HG03045 (cell line): ENCODE results near the gene NECTIN1.

Experiments
- ATAC-seq: cut with Tn5 transposase; IDR thresholded peaks from one replicate; pipeline ENCODE4 v1.9.1; 2021; ENCODE audit warnings: mild to moderate bottlenecking, moderate library complexity; ENCODE audit not compliant: unreplicated experiment

NECTIN1 gene, protein sequence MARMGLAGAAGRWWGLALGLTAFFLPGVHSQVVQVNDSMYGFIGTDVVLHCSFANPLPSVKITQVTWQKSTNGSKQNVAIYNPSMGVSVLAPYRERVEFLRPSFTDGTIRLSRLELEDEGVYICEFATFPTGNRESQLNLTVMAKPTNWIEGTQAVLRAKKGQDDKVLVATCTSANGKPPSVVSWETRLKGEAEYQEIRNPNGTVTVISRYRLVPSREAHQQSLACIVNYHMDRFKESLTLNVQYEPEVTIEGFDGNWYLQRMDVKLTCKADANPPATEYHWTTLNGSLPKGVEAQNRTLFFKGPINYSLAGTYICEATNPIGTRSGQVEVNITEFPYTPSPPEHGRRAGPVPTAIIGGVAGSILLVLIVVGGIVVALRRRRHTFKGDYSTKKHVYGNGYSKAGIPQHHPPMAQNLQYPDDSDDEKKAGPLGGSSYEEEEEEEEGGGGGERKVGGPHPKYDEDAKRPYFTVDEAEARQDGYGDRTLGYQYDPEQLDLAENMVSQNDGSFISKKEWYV

DNA sequence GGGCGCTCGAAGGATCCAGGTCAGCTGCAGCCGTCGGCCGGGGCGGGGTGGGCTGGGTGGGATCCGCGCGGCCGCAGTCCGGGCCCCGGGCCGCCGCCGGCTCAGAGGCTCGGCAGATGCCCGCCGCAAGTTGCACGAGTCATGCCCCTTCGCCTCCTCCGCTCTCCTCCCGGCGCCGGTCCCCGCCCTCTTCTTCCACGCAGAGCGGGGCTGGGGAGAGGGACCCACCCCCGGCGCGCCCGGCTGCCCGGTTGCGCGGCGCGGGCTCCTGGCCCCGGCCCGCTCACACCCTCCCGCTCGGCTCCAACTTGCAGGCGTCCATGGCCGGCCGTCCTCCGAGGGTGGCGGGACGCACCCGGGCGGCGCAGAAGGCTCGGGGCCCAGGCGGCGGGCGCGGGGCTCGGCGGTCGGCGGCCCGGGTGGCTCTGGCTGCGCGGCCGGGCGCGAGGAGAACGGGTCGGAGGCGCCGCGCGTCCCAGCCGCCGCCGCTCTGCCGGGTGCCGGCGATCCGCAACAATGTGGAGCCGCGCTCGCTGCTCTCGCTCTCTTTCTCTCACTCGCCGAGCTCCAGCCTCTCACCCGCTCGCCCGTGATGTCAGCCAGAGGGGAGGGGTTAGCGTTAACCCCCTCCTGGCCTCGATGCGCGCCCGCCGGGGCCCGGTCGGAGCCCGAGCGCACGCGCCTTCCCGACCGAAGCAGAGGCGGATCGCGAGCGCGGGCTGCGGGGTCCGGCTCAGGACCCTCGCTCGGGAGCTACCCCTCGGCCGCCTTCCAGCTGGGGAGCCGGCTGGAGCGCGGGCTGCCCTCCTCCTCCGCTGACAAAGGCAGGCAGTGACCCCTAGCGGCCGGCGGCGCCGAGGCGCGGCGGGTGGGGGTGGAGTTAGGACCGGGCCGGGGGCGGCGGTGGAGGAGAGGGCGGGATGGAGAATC is at the start of gene NECTIN1:
NECTIN1 (minus strand) TSS at position 550 of the 930 bp plus-strand sequence. CDS start 647 bp downstream, outside the sequence.
- peak; percentile 78 for ATAC-seq

DNA sequence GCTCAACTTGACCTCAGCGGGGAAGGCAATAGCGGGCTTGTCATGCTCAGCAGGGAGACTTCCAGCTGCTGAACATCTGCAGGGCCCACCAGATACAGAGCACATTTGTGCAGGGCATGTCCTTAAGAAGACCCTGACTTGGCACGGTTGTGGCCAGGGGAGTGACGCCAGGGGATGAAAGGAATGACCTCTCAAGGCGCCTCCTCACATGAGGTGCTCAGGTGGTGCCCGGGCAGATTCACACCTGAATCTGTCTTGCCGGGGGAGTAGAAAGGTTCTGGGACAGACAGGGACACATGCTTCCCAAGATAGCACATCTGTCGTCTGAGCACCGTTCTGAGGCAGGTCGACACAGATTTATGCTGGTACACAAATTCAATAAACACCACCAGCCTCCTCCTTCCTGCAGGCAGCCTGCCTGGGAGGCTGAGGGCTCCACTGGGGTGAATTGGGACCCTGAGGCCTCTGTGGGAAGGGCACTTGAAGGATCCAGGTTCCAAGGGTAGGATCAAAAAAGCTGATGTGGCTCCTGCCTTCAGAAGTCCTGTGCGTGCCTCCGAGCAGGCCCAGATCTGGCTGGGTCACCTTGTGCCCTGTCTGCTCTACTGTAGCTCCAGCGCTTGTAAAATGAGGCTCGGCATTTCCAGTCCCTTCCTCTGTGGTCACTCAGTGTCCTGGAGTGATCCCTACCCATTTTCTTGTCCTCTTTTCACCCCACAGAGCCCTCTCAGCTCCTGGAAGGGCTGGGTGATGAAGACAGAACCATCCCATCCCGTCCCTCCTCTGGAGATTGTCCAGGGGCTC is 49.6 kb upstream of the NECTIN1 start:
- no peak for ATAC-seq

DNA sequence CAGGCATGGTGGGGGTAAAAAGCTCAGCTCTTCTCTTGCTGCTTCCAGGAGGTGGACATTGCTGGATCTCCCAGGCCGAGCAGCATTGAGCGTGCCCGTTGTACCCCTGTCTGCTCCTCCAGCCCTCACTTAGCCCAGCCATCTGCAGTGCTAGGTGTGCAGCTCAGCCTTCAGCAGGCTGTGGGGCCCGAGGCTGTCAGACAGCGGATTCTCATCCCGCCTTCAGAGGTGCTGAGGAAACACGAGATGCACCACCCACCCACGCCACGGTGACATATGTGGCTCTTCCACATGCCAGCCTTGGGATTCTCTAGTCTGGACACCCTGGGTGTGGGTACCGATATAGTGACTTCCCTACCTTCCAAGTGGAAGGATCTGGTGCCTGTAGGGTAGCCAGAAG is 48.9 kb upstream of the NECTIN1 start:
- ATAC-seq = no peak

DNA sequence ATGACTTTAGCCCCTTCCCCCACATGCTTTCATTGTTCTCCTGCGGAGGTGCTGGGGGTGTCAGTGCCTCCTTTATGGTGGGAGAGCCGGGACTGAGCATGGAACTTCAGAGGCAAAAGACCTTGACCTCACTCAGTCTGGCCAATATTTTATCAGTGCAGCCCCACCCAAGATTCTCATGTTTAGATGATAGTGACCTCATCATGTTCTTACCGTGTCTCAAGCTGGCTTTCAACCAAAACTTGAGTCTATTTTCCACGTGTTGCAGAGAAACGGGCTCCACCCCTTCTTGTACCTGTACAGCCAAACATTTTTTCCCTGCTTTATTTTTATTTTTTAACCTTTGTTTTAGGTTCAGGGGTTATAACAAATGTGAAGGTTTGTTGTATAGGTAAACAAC is 47.7 kb upstream of the NECTIN1 start:
- no peak for ATAC-seq

DNA sequence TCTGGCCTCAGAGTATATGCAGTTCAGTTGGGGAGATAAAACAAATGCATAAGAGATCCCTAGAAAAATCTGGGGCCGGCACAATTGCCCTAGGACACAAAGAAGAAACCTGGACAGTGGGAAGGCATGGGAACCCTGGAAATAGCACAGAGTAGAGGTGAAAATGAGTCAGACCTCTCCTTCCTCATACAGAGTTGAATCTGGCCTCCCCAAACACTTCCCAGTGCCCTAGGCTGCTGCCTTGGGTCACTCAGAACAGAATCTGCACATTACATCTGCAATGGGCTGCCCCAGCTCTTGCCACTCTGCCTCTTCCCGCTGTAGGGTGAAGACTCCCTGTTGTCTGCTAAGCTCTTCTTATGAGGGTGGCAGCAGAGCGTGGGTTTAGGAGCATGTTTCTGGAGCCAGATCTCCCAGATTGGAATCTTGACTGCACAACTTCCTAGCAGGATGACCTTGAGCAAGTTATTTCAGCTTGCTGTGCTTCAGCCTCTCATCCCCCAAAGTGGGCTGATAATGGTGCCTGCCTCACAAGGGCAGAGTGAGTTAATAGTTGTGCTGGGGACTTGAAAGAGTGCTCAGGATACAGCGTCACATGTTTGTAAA is 47.1 kb upstream of the NECTIN1 start:
- no peak for ATAC-seq

DNA sequence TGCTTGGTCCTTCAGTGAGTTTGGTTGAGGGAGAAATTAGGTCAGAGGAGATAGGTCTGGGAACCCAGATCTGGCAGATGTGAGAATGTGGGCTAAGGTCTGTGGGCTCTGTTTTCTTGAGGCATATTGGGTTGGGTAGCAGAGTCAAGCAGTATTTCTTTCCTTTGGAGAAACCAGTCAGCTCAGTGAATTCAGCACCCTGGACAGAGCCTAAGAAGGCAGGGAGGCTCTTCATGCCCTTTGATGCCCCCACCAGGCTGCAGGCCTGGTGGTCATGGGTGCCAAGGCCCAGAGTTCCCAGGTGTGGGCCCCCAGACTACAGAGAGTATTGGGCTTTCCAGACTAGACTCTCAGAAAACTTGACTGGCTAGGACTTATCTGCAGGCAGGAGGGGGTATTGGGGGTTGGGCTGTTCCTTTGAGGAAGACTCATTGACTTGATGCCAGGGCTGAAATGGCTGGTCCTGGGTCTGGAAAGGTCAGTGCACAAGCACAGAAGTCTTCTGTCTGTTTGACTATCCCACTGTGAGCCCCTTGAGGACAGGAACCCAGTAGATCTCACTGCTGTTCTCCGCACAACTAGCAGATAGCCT is 45.3 kb upstream of the NECTIN1 start:
- ATAC-seq = no peak

DNA sequence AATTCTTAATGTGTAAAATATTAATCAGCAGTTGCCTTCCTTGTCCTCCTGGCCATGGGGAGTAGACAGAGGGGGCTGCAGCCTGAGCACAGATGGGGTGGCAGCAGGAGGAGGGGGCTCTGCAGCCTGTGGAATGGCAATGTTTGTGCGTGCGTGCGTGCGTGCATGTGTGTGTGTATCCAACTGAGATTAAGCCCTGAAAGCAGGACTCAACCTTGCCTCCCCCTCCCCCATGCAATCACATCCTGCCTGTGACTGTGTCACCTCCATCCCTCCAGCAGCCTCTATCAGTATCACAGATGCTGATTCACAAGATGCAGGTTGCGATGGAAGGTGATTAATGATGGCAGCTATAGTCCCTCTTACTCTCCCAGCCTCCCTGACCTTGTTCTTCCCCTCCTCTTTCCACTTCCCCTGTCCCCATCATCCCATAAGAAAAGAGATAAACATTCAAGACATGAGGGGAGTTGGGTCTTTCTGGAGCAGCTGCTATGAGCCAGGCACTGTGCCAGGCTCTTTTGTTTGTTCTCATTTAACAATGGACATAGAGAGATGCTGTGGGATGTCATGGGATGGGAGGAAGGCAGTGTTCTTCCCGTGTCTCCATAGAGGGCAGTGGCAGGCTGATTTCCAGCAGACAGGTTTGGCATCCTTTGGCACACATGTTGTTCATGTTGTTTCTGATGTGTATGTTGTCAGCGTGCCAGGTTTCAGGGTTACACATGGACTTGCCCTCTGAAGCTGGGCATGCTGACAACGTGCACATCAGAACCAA is 43.8 kb upstream of the NECTIN1 start:
- ATAC-seq = no peak

DNA sequence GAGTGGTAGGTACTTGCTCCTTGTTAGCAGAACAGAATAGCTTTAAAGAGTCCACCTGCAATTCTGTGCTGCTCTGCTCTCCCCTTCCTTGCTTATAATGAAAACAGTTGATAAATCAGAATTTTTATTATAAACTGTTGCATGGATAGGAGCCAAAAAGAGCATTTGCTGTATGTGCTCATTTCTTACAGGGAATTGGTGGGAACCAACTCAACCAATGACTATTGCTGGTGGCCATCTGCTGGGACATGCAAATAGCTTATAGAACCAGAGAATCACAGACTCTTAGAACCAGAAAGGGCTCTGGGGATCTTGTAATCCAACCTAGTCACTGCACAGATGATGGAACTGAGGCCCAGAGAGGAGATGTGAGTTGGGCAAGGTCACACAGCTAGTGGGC is 43.1 kb upstream of the NECTIN1 start:
- ATAC-seq = no peak

DNA sequence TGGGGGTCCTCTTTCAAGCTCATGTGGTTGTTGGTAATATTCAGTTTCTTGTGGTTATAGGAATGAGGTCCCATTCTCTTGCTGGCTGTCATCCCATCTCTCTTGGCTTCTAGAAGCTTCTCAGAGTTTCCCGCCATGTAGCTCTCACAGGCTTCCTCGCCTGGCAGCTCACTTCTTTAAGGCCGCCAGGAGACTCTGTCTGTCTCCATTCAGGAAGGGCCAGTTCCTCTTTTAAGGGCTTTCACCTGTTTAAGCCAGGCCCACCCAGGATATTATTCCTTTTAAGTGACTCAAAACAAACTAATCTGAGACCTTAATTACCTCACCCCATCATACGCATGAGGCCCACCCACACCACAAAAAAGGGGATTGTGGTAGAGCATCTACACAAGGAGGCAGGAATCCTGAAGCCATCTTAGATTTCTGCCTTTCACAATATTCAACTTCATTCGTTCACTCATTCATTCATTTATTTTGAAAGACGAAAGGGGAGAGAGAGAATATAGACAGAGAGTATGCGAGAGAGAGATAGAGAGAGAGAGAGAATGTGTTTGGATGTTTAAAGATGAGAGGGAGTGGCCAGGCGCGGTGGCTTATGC is 42.3 kb upstream of the NECTIN1 start:
- ATAC-seq = no peak

DNA sequence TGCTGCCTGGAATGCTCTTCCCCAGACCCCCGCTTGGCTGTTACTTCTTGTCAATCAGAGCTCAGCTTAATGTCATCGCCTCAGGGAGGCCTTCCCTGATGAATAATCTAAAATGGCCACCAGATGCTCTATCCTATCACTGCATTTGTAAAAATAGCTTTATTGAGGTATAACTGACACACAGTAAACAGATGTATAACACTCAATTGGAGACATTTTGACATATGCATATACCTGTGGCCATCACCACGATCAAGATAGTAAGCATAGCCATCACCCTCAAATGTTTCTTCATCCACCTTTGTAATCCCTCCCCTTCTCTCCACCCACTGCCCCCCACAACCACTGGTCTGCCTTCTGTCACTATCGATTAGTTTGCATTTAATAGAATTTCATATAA is 36.6 kb upstream of the NECTIN1 start:
- no peak for ATAC-seq

DNA sequence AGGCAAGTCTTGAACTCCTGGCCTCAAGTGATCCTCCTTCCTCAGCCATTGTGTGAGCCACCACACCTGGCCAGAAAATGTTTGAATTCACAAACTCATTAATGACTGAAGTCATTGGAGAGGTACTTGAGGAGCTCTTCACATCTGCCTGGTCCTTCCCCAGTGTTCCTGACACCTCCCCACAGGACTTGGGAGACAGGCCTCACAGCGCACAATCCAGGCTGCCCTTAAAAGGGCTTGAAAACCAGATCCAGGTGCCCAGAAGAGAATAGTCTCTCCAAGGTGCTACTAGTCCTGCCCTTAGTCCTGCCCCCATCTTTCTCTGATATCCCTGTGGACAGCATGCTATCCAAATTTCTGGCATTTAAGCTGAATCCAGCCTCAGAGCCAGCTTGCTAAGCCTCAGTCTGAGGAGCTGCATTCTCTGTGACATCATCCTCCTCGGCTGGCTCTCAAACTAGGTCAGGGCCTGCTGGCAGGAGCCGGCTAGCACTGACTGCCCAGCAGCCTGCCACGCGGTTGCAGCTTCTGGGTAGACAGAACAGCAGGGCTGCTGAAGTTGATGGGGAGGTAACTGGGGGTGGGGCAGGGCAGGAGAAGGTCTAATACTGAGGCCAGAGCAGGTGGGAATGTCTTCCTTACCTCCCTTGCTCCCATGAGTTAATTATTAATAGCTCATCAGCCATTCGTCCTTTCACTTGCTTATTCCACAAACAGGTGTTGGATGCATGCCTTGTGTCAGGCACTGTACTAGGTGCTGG is 35.3 kb upstream of the NECTIN1 start:
- no peak for ATAC-seq

DNA sequence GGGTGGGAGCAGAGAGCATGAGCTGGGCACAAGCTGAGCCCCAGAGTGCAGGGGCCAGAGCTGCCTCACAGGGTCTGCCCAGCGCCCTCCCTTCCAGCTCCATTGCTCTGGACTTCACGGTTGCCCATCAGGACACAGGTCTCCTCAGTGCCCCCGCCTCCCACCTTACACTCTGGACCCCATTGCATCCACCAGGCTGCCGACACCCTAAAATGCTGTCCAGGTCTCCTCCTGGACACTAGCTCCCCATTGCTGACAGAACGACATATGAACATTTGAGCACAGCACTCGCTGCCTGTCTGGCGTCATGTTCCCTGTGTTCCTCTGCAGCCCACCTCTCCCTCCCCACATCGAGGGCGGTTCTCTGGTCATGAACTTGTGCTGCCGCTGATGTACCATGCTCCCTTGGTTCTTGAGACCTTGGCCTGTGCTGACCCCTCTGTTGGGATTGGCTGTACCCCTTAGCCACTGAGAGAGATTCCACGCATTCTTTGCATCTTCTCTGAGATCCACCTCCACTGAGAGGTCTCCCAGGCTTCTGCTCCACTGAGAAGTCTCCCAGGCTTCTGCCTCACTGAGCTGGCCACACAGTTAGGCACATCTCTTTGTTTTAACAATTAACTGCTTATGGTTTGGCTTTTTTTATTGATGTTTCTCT is 34.2 kb upstream of the NECTIN1 start:
- ATAC-seq = no peak

DNA sequence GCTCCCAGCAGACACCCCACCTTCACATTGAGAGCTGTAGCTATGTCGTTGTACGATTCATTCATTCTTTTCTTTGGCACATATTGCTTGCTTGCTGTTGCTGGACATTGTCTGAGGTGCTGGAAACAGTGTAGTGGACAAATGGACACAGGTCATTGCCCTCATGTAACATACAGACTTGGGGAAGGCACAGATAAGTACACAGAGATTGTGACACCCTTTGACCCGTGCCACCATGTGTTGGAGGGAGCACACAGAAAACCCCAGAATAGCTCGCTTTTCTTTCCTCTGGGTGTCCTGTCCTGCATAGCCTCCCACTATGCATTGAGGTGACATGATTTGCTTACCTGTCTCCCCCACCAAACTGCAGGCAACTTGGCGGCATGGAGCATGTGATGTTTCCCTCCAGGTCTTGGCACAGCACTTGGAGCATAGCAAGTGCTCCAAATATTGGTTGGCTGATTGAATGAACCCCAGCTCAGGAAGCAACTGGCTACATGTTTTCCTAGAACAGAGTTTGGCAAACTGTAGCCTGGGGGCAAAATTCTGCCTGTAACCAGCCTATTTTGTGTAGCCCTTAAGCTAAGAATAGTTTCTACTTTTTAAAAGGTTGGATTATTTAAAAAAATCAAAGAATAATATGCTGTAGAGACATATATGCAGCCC is 30.9 kb upstream of the NECTIN1 start:
- no peak for ATAC-seq

DNA sequence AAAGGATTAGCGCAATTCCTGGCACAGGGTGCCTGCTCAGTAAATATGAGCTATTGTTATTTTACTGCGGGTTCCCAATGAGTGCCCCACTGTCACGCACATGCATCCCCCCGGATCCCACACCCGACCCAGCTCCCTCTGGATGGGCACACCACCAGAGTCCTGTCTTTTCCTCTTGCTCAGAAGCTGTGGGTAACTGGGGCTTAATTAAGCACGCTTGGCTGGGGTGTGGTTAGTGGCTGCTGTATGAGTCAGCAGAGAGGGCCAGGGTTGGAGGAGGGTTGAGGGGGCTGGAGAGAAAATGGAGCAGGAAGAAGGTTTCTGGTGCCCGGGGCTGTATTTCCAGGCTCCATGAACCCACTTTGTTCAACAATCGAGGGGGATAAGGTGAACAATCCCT is 30.3 kb upstream of the NECTIN1 start:
- ATAC-seq = no peak

DNA sequence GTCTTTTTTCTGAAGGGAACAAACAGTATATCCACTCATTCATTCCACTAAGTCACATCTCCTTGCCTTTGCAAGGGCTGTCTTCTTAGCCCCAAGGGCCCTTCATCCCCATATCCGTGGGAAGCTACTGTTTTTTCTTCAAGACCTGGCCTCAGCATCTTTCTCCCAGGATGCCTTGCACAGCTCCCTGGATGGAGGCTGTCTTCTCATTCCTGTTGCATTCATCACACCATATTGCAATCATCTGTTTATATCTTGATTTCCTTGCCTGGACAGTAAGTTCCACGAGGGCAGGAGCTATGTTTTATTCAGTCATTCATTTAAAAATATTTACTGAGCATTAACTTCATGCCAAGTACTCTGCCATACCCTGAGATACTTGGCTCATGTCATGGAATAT is 29.3 kb upstream of the NECTIN1 start:
- ATAC-seq = no peak

DNA sequence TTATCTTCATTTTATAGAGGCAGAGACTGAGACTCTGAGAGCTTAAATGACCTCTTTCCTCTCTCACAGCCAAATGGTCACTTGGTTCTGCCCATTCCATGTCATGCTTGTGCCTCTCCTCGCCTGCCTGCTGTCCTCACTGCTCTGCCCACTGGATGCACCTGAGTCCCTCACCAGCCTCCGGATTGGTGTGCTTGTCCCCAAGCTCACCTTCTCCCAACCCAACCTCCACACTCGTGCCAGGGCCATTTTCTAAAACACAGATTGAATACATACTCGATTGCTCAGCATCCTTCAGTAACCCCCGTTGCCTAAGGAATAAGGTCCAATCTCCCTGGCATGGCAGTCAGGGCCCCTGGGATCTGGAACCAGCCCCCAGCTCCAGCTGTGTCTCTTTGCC is 28.4 kb upstream of the NECTIN1 start:
- ATAC-seq = no peak
